Islet precursor cell (in vitro differentiated cells): Measurements from ENCODE around the gene FOSL1.
"Not testable (repeated sequence)": the region's sequence is repeated elsewhere in the genome, so short reads cannot be mapped to it uniquely, and the experiment has no call there.

Experiments
- DNase-seq: peaks from one replicate; pipeline ENCODE4 v3.0.0-alpha.2; 2018

The FOSL1 gene

DNA sequence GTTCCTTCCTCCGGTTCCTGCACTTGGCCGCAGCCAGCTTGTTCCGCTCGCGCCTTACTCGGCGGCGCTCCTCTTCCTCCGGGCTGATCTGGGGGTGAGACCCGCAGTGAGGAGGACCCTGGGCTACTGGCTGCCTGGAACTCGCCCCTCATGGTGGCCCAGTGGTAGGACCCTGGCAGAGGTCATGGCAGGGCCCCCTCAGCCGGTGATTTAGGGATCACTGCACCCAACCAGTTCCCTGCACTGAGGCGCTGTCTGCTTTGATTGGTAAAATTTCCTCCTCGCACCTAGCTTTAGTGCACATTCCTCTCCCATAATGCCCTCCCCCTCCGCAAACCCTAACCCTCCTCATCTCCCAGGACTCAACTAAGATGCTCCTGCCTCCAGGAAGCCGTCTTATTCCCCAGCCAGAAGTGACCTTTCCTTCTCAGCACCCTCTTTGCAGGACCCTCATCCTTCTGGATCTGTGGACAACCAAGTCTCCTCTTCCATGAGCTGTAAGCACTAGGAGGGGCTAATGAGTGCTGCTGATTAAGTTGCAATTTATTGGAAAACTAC is 6.1 kb downstream of the FOSL1 start:
- DNase-seq, result no peak

- DNase-seq, result no peak
Observed at GRCh38 chr11:65892661-65893317, 7.4 kb downstream of the FOSL1 start.

DNA sequence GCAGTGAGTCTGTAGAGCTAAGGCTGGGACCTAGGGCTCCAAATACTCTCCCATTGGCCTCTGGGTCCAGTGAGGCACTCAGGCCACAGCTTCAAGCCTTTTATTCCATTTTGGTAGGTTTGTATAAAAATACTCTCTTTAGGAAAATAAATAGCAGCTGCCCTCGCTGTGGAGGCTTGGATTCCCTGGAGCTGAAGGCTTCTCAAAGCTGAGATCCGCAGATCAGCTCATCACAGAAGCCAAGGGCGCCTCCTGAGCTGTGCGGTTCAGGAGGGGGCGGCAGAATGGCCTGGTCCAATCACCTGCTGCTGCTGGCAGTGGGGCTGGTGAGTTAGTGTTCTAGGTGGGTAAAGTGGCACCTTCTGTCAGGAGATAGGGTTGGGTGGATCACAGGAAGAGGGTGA is 8.0 kb downstream of the FOSL1 start:
- not testable (repeated sequence) for DNase-seq

DNA sequence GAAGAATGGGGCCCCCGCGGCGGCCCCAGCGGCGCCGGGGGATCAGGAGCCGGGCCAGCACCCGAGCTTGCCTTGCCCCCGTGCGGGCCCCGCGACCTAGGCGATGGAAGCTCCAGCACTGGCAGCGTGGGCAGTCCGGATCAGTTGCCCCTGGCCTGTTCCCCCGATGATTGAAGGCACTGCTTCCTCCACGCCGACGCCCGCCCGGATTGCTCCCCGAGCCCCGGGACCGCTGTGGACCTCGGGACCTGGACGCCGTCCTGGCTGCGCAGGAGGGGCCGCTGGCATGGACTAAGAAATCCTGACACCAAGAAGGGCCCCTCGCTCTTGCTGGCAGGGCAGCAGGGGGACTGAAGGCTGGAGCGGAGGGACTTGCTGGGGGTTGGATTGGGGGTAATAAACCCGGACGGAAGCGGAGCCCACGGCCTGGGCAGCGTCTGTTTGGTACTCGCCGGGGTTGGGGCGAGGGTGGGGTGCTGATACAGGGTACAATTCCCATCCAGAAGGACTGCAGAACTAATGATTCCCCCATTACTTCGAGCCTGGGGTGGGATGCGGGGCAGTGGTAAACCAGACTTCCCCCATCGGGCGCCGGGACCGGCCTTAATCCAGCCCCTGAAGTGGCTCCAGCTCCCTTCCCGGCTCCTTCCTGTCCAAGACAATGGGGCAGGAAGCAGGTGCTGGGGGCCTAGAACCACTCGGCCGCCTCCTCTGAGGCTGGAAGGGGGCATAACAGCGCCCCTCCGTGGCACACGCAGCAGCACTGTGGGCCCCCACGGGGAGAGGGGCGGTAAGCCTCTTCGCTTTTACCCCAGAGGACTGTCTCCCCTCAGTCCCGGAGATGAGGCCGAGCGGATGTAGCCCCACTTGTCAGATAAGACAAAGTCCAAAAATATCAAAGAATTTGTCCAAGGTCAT is 8.7 kb downstream of the FOSL1 start:
- DNase-seq, result no peak

DNA sequence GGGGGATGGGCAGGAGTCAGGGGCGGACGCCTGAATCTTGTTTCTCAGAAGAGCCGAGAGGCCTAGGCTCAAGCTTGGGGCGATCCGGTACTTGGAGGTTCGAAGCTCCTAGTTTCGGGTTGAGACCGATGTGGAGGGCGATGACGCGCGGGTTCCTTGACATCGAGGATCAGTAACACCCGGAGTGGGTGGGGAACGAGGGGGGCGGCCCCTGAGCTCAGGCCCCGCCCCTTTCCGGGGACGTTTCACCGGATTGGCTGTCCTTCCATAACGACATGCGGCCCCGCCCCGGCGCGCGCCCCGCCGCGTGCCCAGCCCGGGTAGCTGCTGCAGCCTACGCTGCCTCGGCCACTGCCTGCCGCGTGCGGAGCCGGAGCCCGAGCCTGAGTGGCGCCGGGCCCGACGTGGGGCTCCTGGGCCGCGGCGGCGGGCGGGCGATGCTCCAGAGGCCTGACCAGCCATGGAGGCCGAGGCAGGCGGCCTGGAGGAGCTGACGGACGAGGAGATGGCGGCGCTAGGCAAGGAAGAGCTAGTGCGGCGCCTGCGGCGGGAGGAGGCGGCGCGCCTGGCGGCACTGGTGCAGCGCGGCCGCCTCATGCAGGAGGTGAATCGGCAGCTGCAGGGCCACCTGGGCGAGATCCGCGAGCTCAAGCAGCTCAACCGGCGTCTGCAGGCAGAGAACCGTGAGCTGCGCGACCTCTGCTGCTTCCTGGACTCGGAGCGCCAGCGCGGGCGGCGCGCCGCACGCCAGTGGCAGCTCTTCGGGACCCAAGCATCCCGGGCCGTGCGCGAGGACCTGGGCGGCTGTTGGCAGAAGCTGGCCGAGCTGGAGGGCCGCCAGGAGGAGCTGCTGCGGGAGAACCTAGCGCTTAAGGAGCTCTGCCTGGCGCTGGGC is 9.6 kb downstream of the FOSL1 start, which contains the start of gene CCDC85B:
TSS of gene CCDC85B (plus strand) at position 350 of the 895 bp plus-strand sequence. CDS start at position 461, 111 bp downstream.
- peak; percentile 97 for DNase-seq

DNA sequence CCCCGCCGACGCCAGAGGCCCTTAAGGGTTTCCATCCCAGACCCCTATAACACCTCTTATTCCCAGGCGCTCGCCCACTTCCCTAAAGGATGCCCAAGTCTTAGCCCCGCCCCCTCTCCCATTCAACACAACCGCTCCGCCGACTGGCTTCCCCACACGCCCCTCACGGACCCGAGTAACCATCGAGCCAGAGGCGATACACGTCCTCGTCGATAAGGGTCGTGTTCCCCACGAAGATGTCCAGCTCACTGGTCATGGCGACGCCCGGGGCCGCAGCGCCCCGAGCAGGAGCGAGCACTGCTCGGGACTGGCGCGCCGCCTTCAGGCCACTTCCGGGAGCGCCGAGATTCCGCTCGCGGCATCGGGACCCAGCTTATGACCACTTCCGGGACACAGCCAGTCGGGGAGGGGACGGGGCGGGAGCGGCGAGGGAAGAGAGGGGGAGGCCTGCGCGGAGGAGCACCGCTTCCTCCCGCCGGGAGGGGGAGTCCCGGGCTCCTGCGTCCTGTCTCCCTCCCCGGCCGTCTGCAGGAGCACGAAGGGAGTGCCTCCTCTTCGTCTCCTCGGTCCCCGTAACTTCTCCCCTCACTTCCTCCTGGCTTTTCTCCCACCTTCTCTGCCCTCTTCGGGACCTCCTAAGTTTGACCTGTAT is 11.9 kb downstream of the FOSL1 start, which contains the start of gene FIBP:
TSS of gene FIBP (minus strand) at position 309 of the 652 bp plus-strand sequence. CDS start at position 256, 53 bp downstream.
- DNase-seq, result peak; percentile 99

GRCh38 chr11:65887723-65888162 is 12.4 kb downstream of the FOSL1 start:
- DNase-seq, result no peak

- DNase-seq, result no peak
Observed at GRCh38 chr11:65886826-65887722, 13.1 kb downstream of the FOSL1 start.

- no peak for DNase-seq
Observed at GRCh38 chr11:65885808-65886536, 14.2 kb downstream of the FOSL1 start.

DNA sequence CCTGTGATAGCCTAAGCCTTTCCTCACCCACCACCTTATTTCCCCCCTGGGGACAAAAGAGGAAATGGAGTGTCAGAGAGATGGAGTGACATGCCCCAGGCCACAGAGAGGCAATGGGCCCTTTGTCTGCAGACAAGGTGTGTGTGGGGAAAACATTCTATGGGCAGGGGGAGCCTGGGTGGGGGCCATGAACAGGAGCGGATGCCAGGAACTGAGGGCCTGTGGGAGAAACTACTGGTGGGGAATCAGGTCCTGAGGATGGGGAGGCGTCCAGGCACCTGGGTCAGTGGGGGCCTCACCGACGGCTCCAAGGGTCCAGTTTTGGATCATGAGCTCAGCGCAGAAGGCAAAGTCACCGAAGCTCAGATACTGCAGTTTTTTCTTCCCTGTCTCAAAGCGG is 15.0 kb downstream of the FOSL1 start:
- DNase-seq, result no peak

DNA sequence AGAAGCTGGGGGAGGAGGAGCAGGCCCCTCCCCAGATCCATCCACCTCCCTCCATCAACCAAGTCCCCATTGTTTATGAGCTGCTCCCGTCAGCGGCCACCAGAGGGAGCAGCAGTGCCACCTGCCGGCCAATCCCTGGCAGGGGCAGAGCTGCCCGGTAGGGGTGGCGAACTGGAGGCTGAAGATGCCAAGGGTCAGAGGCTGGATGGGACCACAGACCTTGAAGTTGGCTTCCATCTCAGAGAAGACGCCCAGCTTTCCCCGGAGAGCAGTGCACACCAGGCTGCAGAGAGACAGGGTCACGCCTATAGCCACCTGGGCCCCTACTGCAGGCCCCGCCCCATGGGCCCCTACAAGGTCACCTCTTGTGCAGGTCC is 15.5 kb downstream of the FOSL1 start:
- DNase-seq, result peak; percentile 86

GRCh38 chr11:65883786-65884715 is 16.1 kb downstream of the FOSL1 start:
- no peak for DNase-seq

- DNase-seq, result no peak
Observed at GRCh38 chr11:65883058-65883761, 17.0 kb downstream of the FOSL1 start.

GRCh38 chr11:65882120-65883057 is 17.8 kb downstream of the FOSL1 start:
- no peak for DNase-seq

DNA sequence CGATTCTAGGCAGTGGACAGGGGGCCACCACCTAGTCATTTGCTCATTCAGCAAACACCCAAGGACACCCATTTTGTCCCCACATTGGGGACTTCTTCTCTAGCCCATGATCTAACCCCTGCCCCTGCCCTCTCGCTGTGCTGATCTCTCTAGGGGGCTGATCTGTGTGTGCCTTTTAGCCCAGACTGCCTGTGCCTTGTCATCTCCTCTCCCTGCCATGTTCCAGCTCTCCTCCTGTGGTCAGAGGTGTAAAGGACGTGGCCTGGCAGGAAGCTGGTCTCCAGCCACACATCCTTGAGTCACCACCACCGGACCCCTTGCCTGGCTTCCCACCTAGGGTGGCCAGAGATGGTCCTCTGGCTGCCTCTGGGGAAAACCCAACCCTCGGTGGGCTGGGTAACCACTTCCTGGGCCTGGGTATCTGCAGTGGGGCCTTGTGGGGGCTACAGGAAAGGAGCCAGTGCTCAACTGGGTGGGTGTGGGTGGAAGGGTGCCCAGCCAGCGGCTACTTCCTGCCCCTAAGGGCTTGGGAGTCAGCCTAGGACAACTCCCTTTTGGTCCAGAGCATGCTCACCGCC is 19.3 kb downstream of the FOSL1 start:
- no peak for DNase-seq

DNA sequence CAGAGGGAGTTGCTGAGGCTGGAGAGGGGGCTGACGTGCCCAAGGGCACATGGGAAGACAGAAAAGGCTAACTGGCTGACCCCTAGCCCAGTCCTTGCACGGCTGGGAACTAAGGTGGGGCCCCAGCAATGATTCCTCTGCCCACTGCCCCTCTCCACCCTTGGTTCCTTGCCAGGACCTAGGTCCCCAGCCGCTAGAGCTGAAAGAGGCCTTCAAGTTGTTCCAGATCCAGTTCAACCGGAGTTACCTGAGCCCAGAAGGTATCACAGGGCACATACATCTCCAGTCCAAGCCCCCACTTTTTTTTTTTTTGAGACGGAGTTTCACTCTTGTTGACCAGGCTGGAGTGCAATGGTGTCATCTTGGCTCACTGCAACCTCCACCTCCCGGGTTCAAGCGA is 20.2 kb downstream of the FOSL1 start:
- no peak for DNase-seq

DNA sequence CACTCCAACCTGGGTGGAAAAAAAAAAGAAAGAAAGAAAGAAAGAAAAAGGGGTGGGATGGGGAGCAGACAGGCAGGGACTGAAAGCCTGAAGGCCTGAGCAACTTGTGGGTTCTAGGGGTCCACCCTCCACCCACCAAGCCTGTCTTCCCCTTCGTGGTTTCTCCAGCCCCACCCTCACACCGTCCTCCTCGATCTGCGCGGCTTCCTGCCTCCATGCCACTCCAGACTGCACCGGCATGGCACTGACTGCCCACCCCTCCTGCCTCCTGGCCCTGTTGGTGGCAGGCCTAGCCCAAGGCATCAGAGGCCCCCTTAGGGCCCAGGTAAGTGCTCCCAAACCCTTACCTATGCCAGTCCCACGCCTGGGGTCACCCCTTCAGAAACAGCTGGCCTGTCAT is 20.6 kb downstream of the FOSL1 start, which contains the start of gene CTSW:
TSS of gene CTSW (plus strand) at position 221 of the 400 bp plus-strand sequence. CDS start at position 239, 18 bp downstream.
- DNase-seq, result no peak
